DMS153 treated with DMSO at 0.1 percent for 48 hours (cell line): Measurements from ENCODE around the gene EFEMP1.
"Not testable (repeated sequence)": the region's sequence is repeated elsewhere in the genome, so short reads cannot be mapped to it uniquely, and the experiment has no call there.

Experiments used
- DNase-seq: peaks from one replicate; lab custom pipeline; 2025; ENCODE audit not compliant: unreplicated experiment; lab: John Stamatoyannopoulos, UW

The EFEMP1 gene

GRCh38 chr2:55837073-55837472 lies 86.5 kb downstream of the EFEMP1 start:
- no peak for DNase-seq

GRCh38 chr2:55831671-55832410 lies 91.7 kb downstream of the EFEMP1 start:
- DNase-seq, result not testable (repeated sequence)

GRCh38 chr2:55827855-55828254 lies 95.7 kb downstream of the EFEMP1 start:
- no peak for DNase-seq

GRCh38 chr2:55827428-55827827 lies 96.2 kb downstream of the EFEMP1 start:
- DNase-seq, result not testable (repeated sequence)

- DNase-seq, result no peak
Observed at GRCh38 chr2:55826246-55826645, 97.3 kb downstream of the EFEMP1 start.

GRCh38 chr2:55824551-55825096 lies 99.0 kb downstream of the EFEMP1 start:
- no peak for DNase-seq
